BJ (cell line): ENCODE data around the gene DLGAP1. TPM values are rescaled to one million over a fixed set of nuclear protein-coding genes. Genes with fewer than 3 reads are reported as not detected.

Experiments
- CTCF ChIA-PET: fragments of 350-600 bp; formaldehyde crosslinking; extraction: SDS; loops from one replicate; lab custom pipeline; 2021; ENCODE audit warnings: antibody characterized with exemption, inconsistent platforms; lab: Yijun Ruan, JAX
- POLR2A ChIA-PET: fragments of 300-600 bp; sonication (Branson Sonifier 250); formaldehyde crosslinking; extraction: SDS; loops from one replicate; lab custom pipeline; 2021; ENCODE audit warnings: antibody characterized with exemption; lab: Charles Lee
- DNase-seq: peaks from one replicate; pipeline ENCODE4 v3.0.0-alpha.2; 2011; ENCODE audit warnings: low read depth
- H3K27me3 ChIP-seq: 2 replicates; pipeline ENCODE4 v1.6.0; 2011; ENCODE audit warnings: low read length; ENCODE audit not compliant: control insufficient read depth, insufficient read depth
- H3K36me3 ChIP-seq: 2 replicates; pipeline ENCODE4 v1.5.1; 2011; ENCODE audit warnings: low read length; ENCODE audit not compliant: control insufficient read depth, insufficient read depth
- H3K4me3 ChIP-seq: 2 replicates; pipeline ENCODE4 v1.5.1; 2011; ENCODE audit warnings: low read depth, mild to moderate bottlenecking, control low read depth, low read length
- CTCF ChIP-seq: IDR thresholded peaks from 2 replicates; pipeline ENCODE4 v1.5.1; 2011; ENCODE audit warnings: low read depth, mild to moderate bottlenecking, control low read depth, inconsistent platforms, low read length, moderate library complexity; ENCODE audit not compliant: insufficient read depth
- polyA plus RNA-seq: library from polyadenylated mRNA; depleted of rRNA; stranded (reverse); fragments of >200 nt; gene quantifications from 2 replicates; pipeline ENCODE4 v1.2.3, GENCODE V29; 2011

DLGAP1 gene
- polyA plus RNA-seq, 1 experiment, result 0.02 TPM

GRCh38 chr18:3594760-3595368, 860.2 kb downstream of the DLGAP1 start:
- Histone ChIP-seq H3K4me3 (peak overlapping the region; percentile 45), H3K27me3 (no peaks in the 10 kb centered on the region), H3K36me3 (no peaks in the 10 kb centered on the region)
- DNase-seq, result no peak
- CTCF ChIA-PET, result interaction anchor here (0.8 to 6.4 kb wide), 29 partner anchors 8 to 401 kb away, joined by 3 to 55 read pairs (median 5); no protein-coding TSS in a partner anchor
- POLR2A ChIA-PET, result interaction anchor here (0.5 to 2.7 kb wide), 3 partner anchors 9 to 171 kb away, joined by 3 to 20 read pairs (median 11); no protein-coding TSS in a partner anchor
- no peak for TF ChIP-seq CTCF

DNA sequence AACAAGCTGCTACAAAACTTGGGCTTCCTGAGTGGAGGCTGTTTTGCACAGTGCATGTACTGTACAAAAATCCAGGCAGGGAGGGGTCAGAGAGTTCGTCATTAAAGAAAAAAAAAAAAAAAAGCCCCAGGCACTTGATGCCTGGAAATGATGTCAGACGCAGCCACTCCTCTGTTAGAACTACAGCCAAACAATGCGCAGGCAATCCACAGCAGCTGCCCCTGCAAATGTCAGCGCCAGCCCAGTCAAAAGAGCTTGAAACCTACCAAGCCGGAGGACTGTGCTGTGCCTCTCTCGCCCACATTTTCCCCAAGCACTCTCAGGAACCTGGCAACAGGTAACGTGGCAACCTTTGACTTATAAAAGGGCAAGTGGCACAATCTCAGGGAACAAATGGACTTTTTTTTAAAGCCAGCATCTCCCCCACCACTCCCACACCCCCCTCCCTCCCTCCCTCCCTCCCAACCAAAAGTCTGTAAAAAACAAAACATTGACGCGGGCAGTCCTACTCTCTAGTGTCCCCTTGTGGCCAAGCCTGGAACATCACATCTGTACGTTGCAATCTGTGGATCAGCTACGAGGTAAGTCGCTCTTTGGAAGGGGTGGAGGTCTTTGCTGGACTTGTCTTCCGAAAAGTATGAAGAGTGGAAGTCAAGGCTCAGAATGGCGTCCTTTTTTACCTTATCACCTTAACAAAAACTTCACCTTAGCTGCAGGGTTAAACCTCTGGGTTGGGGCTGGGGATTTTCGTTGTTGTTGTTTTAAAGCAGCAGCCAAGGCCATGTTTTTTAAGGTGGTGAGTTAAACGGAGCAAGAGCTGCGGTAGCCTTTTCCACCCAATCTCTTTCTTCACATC, 861.0 kb downstream of the DLGAP1 start:
- CTCF ChIA-PET, result interaction anchor here (0.7 to 6.4 kb wide), 35 partner anchors 9 to 401 kb away, joined by 3 to 55 read pairs (median 4); no protein-coding TSS in a partner anchor
- Histone ChIP-seq H3K4me3 (peak overlapping the region; percentile 45), H3K27me3 (no peaks in the 10 kb centered on the region), H3K36me3 (no peaks in the 10 kb centered on the region)
- POLR2A ChIA-PET, result interaction anchor here (0.5 to 2.7 kb wide), 5 partner anchors 9 to 316 kb away, joined by 3 to 20 read pairs (median 6); no protein-coding TSS in a partner anchor
- peak; percentile 90 for DNase-seq
- peak; percentile 92 for TF ChIP-seq CTCF

DNA sequence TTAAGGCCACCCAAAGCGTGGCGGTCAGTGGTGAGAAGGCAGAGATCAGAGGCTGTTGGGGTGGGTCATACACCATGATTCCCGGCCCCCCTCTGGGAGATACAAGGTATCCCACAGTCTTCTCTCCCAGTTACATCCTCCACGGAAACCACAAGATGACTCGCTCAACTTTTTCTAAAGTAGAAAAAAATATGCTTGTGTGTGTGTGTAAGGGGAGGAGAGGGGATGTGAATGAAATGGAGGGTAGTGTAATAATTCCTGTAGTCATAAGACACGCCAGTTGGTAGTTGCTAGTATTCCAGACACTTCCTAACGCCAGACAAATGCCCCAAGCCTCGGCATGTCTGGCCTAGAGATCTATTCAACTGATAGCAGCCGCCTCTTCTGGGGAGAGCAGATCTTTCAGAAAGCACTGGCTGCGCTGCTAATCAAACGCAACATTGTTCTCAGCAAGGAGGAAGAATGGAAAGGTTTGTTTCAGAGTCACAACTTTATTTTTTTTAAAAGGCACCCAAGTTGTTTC, 861.7 kb downstream of the DLGAP1 start:
- CTCF ChIA-PET, result interaction anchor here (0.7 to 6.4 kb wide), 28 partner anchors 8 to 402 kb away, joined by 3 to 55 read pairs (median 5); no protein-coding TSS in a partner anchor
- peak; percentile 60 for DNase-seq
- POLR2A ChIA-PET, result interaction anchor here (0.8 to 2.7 kb wide), 2 partner anchors 10 to 140 kb away, joined by 4 to 20 read pairs; no protein-coding TSS in a partner anchor

DNA sequence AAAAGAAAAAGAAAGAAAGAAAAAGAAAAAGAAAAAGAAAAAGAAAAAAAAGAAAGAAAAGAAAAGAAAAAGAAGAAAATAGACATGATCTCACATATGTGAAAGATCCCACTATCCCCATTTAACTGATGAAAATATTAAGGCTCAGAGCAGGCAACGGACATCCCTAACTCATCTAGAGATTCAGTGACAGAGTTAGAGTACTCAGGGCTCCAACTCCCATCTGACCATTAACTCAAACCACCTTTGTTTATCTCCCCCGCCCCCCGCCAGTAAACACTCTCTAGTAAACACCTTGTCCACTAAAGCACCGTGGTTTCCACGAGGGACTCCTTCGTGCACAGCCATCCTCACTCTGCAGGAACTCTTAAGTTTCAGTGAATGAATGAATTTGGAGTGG, 862.2 kb downstream of the DLGAP1 start:
- DNase-seq, result no peak
- no peak overlapping the region for H3K4me3 ChIP-seq
- H3K27me3 ChIP-seq, result no peaks in the 10 kb centered on the region
- ChIA-PET POLR2A (no interaction called here), CTCF (interaction anchor here (4.5 to 6.4 kb wide), 2 partner anchors 73 to 139 kb away, joined by 53 to 55 read pairs; no protein-coding TSS in a partner anchor)
- no peak for TF ChIP-seq CTCF
- H3K36me3 ChIP-seq, result no peaks in the 10 kb centered on the region

More for the DNA sequence above, 861.7 kb downstream of the DLGAP1 start:
- H3K36me3 ChIP-seq, result no peaks in the 10 kb centered on the region
- no peak for TF ChIP-seq CTCF
- H3K27me3 ChIP-seq, result no peaks in the 10 kb centered on the region
- 0 out of 2 replicates have a peak overlapping the region, but pooled peaks have one; percentile 5 for H3K4me3 ChIP-seq
